ENCODE results near the gene PRSS1.
"Not testable (repeated sequence)": the region's sequence is repeated elsewhere in the genome, so short reads cannot be mapped to it uniquely, and the experiment has no call there.

GRCh38 chr7:142758312-142758711 lies 9.0 kb downstream of the PRSS1 start:
- not testable (repeated sequence) for TF ChIP-seq CTCF (IDR thresholded peaks at IDR 0.05; ENCODE audit: insufficient read depth, low read length); POLR2AphosphoS5 (IDR thresholded peaks at IDR 0.05; ENCODE audit: low read depth); GABPA (IDR thresholded peaks at IDR 0.05; ENCODE audit: low read depth); REST (IDR thresholded peaks at IDR 0.05; ENCODE audit: insufficient replicate concordance, low read depth)

All from HL-60 (cell line).